ENCODE data around the gene APBB2. TPM values are rescaled to one million over a fixed set of nuclear protein-coding genes. Genes with fewer than 3 reads are reported as not detected.
"Not testable (repeated sequence)": the region's sequence is repeated elsewhere in the genome, so short reads cannot be mapped to it uniquely, and the experiment has no call there.

APBB2 gene
- total RNA-seq, 2 donors from 2014 or later: 134 to 137 TPM

- Histone ChIP-seq H3K4me3 (no peak overlapping the region), H3K36me3 (no peaks in the 10 kb centered on the region), H3K27me3 (replicated peaks; ENCODE audit: insufficient read depth) (no peaks in the 10 kb centered on the region), H3K27ac (peak overlapping the region; percentile 17 to 85), H3K4me1 (ENCODE audit: control insufficient read depth in 1 of 2, low read depth in 2 of 2) (peaks cover 39 to 69% of the 10 kb centered on the region in 2 donors), H3K9me3 (no peaks in the 10 kb centered on the region)
- ATAC-seq (ENCODE audit: insufficient number of reproducible peaks, low FRiP score, low read depth) (no peak), DNase-seq (ENCODE audit: low spot score) (no peak)
- TF ChIP-seq CTCF (IDR thresholded peaks at IDR 0.05): no peak
These were observed 65.4 kb downstream of the APBB2 start for GRCh38 chr4:41148931-41149330.

GRCh38 chr4:41148292-41148691 lies 66.0 kb downstream of the APBB2 start:
- Histone ChIP-seq H3K27ac (peak overlapping the region; percentile 1 to 85), H3K36me3 (no peaks in the 10 kb centered on the region), H3K4me1 (ENCODE audit: control insufficient read depth in 1 of 2, low read depth in 2 of 2) (peaks cover 38 to 69% of the 10 kb centered on the region in 2 donors), H3K4me3 (no peak overlapping the region), H3K27me3 (replicated peaks; ENCODE audit: insufficient read depth) (no peaks in the 10 kb centered on the region), H3K9me3 (no peaks in the 10 kb centered on the region)
- no peak for DNase-seq (ENCODE audit: low spot score)
- no peak for TF ChIP-seq CTCF (IDR thresholded peaks at IDR 0.05)
- no peak for ATAC-seq (ENCODE audit: insufficient number of reproducible peaks, low FRiP score, low read depth)

- not testable (repeated sequence) for ATAC-seq (ENCODE audit: insufficient number of reproducible peaks, low FRiP score, low read depth)
These were observed 66.8 kb downstream of the APBB2 start for GRCh38 chr4:41147570-41147969.

DNA sequence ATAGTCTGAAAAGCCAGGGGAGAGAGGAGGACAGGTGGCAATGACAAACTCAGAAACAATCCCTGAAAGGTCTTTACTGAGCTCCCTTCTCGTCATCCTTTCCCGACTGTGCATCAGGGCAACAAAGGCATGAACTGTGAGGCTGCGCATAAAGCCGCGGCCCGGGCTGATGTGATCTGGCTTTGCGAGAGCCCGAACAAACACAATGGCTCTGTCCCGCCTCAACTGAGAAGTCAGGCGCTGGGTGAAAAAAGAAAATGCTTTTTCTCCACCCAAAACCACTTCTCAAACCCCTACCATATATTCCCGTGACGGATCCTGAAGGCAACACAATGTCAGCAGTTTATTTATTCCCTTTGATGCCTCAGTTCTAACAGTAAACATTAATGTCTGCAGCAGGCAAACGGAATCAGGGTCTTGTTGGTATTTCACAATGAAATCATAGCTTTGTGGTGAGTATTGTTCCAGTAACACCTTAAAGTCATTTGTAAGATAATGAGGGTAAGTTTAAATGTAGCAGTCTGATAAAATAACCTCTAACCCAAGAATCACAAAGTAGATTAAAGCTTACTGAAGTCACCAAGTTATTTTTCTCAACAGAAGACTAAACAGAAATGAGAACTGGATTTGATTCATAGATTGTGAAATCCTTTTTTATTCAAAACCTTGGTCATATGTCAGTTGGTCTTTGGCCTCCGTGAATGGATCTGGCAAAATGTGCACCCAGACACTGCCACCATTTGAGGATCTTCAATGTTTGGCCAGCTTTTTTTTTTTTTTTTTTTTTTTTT lies 67.4 kb downstream of the APBB2 start:
- no peak for DNase-seq (ENCODE audit: low spot score)
- Histone ChIP-seq H3K27ac (peak overlapping the region; percentile 80 to 85), H3K9me3 (no peaks in the 10 kb centered on the region), H3K36me3 (no peaks in the 10 kb centered on the region), H3K27me3 (replicated peaks; ENCODE audit: insufficient read depth) (no peaks in the 10 kb centered on the region), H3K4me3 (peak overlapping the region; percentile 30), H3K4me1 (ENCODE audit: control insufficient read depth in 1 of 2, low read depth in 2 of 2) (peaks cover 50 to 82% of the 10 kb centered on the region in 2 donors)
- peak; percentile 47 for ATAC-seq (ENCODE audit: insufficient number of reproducible peaks, low FRiP score, low read depth)
- TF ChIP-seq CTCF (IDR thresholded peaks at IDR 0.05): no peak

More at GRCh38 chr4:41147570-41147969, 66.8 kb downstream of the APBB2 start:
- not testable (repeated sequence) for H3K36me3 ChIP-seq; H3K9me3 ChIP-seq; DNase-seq (ENCODE audit: low spot score); H3K4me3 ChIP-seq; H3K27me3 ChIP-seq (replicated peaks; ENCODE audit: insufficient read depth)
- peaks cover 43 to 76% of the 10 kb centered on the region in 2 donors for H3K4me1 ChIP-seq (ENCODE audit: control insufficient read depth in 1 of 2, low read depth in 2 of 2)
- peak overlapping the region; percentile 80 to 85 for H3K27ac ChIP-seq

- no peak for TF ChIP-seq CTCF (IDR thresholded peaks at IDR 0.05)
- Histone ChIP-seq H3K9me3 (no peaks in the 10 kb centered on the region), H3K4me3 (peak overlapping the region; percentile 30), H3K36me3 (no peaks in the 10 kb centered on the region), H3K27ac (peak overlapping the region; percentile 80 to 85), H3K4me1 (ENCODE audit: control insufficient read depth in 1 of 2, low read depth in 2 of 2) (peaks cover 57 to 89% of the 10 kb centered on the region in 2 donors), H3K27me3 (replicated peaks; ENCODE audit: insufficient read depth) (no peaks in the 10 kb centered on the region)
- no peak for DNase-seq (ENCODE audit: low spot score)
- no peak for ATAC-seq (ENCODE audit: insufficient number of reproducible peaks, low FRiP score, low read depth)
These were observed 68.1 kb downstream of the APBB2 start for GRCh38 chr4:41146196-41146595.
